CD4-positive, alpha-beta T cell treated with Interleukin-4 for 1 hour (primary cell): Measurements from ENCODE around the gene SAPCD1.

Experiments
- DNase-seq, 2 donors: peaks; one replicate each; pipeline ENCODE4 v3.0.0-alpha.2; 2020 to 2022

The SAPCD1 gene

DNA sequence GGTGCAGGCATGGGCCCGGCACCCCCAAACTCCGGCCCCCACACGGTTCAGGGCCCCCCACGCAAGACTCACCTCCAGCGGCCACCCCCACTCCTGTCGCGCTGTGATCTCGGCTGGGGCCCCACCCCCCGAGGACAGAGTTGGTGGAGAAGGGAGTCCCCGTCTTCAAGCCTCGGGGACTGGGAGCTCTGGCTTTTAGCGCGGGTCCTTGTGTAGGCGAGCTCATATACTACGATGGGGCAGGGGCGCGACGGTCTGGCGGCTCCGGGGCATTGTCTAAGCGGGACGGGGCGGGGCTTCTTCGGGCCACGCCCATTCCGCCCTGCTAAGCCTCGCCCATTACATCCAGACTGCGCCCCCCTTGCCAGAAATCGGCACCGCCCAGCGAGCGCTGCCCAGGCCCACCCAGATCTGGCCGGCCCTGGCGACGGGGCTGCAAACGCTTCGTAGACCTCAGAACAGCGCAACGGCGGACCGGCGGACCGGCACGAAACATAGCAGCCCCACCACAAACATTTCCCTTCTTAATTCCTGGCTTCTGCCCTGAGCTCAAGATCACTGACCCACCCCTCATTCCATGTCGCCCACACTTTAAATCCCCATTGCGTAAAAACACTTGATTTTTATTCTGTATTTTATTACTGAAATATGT lies 32.4 kb upstream of the SAPCD1 start:
- DNase-seq = peak; percentile 74 to 75

DNA sequence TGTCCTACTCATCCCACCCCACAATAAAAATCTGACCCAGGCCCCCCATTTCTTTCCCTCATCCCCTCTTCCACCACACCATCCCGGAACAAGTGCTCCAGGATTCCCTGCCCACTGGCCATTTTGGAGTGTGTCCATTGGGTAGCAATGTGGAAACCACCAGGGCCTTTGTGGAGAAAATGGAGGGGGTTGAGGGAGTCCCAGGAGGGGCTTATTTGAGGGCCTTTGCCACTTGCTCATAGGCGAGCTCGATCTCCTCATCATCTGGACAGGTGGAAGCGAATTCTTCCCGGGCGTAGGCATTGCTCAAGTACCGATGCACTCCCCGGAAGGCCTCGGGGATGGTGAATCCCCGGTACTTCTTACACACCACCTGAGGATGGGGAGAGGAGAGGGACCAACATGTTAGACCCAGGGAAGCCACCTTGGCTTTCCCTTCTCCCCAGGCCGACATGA lies 31.8 kb upstream of the SAPCD1 start:
- DNase-seq = no peak

DNA sequence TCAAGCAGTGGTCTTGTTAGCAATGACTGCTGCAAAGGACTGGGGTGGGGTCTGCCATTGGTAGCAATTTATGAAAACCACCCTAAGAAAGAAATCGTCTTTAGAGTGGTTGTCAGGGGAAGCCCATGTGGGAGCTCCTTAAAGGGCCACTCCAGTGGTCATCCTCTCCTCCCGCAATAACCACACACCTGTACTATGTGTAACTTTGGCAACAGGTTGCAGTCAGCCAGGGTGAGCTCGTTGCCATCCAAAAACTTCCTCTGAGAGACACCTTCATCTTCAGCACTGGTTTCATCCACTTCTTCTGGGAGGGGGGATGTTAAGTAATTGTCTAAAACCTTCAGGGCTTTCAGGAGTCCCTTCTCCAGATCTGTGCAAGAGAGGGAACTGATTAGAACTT lies 30.4 kb upstream of the SAPCD1 start:
- no peak for DNase-seq

DNA sequence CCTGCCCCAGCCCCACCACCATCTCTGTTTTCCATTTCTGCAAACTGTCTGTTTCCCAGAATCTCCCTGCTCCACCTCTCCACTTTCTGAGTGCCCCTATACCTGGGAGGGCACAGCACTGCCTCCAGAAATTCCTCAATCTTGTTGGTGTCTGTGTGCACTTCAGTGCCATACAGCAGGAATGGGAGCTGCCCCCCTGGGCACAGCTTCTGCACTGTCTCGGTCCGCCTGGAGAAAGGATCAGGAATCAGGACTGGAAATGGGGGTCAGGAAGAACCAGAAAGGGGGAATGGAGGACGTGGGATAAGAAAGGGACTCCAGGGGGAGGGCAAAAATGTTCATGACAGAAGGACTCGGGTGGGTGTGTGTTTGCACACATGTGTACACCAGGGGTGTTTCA lies 28.7 kb upstream of the SAPCD1 start:
- no peak for DNase-seq

DNA sequence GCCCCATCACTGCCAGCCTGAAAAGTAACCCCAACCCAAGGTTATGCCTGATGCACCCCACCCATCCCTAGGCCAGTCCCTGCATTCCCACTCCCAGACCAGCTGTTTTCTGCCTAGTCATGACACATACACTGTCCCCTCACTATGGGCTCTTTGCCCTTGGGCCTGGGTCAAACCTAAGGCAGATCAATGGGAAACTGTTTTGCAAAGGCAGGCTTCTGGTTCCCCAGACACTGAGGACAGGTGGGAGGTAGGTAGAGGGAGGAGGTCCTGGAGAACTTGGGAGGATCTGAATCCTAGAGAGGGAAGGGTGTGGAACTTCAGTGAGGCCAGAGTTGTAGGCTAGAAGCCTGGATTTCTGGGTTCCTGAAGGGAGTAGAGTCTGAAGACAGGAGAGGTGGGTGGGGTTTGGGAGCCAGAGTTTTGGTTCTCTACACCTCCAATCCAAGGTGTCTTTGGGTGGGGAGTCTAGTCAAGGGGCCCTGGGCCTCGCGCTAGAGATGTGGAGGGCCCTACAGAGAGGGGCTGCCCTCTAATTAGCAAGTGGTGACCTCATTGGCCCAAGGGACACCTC lies 28.1 kb upstream of the SAPCD1 start:
- no peak for DNase-seq

DNA sequence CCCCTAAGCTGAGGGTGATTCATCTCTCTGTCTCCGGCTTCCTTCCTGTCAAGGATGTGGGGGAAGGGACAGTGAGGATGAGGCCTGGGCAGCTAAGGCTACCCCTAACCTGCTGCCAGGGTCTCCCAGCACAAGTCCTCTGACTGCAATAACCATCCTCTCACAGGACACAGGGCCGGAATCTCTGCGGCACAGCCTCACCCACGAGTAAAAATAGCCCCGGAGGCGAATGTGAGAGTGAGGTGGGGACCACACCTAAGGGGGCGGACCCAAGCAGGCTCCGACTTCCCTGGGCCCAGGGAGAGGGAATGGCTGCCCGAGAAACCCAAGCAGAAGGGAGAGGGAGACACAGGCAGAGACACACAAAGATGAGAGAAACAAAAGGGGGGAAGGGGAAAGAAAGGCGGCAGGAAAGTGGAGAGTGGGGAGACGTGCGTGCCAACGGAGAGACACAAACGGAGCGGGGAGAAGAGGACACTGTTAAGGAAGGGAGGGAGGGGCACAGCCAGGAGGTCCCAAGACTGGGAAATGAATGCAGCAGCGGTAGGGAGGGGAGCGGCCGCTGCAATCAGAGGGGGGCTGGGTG lies 27.5 kb upstream of the SAPCD1 start:
- DNase-seq = peak; percentile 79 to 80

DNA sequence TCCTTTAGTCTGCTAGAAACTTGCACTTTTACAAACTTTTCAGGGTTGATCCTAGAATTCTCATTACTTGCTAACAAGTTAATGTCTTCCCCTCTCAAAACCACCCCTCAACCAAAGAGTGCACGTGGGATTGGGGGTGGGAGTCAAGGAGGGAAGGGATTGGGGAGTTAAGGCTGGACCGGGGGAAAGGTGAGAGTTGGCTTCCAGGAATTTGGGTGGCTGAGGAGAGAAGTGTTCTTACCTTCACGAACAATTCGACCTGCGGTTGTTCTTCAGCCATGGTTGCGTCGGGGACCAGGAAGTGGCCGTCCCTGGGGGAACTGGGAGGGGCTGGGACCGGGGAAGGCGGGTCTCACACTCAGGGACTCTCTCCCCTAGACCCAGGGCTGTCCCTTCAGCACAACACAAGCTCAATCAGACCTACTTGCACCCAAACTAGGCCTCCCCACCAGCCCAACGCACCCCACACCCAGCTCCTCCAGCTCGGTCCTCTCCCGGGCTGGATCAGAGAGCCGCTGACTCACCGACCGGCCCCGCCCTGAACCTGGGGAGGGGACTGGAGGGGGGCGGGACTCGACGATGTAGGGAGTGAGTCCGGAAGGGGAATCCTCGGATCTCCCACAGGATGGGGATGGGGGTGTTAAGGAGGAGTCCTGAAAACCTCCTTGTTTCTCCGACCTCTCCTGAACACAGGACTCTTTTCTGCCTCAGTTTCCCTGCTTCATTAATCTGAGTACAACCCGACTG lies 26.3 kb upstream of the SAPCD1 start, which contains the start of gene CLIC1:
TSS of gene CLIC1 (minus strand) at position 510 of the 747 bp plus-strand sequence. CDS start at position 280, 230 bp downstream.
- peak; percentile 79 to 80 for DNase-seq

DNA sequence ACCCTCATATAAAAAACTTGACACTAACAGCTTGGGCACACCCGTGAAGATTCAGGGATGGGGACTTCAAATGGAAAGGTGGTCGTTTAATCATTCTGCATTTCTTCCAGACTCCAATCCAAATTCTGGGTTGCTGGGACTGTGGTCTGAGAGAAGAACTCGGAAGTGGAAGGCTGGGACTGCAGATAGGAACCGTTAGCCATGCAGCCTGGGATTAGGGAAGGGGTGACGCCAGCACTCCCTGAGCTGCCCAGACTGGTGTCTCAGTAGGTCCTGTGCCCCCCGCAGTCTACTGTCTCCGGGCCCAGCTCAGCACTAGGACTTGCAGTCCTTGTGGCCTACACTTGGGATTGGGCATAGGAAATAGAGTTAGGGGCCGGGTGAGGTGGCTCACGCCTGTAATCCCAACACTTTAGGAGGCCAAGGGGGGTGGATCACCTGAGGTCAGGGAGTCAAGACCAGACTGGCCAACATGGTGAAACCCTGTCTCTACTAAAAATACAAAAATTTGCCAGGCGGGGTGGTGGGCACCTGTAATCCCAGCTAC lies 25.6 kb upstream of the SAPCD1 start:
- no peak for DNase-seq

DNA sequence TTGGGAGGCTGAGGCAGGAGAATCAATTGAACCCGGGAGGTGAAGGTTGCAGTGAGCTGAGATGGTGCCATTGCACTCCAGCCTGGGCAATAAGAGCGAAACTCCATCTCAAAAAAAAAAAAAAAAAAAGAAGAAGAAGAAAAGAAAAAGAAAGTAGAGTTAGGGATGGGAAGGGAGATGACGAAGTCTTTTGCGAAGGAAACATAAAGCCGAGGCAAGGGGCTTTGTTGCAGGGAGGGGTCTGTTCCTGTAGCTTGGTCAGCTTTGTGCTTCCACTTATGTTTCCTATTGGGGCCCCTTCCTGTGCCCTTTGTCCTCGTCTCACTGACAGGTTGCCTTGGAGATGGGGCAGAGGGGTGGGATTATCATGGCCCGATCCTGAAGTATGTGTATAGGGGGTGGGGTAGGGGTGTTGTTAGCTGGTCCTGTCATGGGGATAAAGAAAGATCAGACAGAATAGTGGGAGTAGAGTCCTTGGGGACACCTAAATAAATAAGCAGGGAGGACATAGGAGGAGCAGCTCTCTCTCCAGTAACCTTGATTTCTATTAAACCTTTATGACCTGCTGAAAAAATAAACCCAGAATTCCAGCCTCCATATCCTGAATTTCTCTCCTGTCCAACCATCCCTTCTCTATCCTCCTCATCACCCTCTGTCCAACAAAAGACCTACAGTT lies 25.0 kb upstream of the SAPCD1 start:
- peak in 1 of 2 donors; percentile 33 for DNase-seq

DNA sequence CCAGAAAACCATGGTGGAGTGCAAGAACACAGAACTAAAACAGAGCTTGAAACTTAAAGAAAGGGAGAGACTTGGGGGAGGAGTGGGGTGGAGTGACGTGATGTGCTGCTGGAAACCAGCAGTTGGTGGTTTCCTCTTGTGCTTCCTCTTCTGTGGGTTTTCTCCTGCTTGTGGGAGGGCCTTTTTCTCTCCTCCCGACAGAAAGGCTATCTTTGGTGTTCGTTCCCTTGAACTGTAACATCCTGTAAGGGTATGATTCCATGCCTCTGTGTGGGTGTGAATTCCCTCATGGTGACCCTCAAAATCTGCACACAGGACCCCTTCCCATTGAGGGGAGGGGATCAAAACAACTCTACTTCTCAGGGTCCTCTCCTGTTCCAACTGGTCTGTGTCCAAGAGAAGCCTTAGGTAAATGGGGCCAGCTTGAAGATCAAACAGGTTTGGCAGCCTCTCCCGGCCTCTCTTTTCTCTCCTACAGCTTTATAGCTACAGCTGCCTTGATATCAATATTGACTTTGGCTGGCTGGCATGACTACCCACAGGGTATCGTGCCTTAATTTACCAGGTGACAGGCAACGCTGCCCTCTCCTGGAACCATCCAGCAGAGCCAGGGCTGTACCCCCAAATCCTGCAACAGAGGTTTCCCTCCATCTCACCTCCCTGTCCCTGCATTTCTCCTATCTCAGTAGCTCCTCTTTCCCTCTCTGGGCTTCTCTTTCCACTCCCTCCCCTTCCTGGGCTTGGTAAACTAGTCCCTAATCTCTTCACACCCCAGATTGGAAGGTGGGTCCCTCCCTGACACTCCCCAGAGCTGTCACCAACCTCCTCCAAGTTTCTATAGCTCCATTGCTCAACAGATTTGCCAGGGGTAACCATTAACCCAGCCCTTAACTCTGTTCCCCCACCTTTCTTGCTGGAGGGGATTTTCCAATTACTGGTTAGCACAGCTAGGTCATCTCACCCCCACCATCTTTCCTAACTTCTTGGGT lies 24.2 kb upstream of the SAPCD1 start:
- DNase-seq = peak; percentile 83 to 84

DNA sequence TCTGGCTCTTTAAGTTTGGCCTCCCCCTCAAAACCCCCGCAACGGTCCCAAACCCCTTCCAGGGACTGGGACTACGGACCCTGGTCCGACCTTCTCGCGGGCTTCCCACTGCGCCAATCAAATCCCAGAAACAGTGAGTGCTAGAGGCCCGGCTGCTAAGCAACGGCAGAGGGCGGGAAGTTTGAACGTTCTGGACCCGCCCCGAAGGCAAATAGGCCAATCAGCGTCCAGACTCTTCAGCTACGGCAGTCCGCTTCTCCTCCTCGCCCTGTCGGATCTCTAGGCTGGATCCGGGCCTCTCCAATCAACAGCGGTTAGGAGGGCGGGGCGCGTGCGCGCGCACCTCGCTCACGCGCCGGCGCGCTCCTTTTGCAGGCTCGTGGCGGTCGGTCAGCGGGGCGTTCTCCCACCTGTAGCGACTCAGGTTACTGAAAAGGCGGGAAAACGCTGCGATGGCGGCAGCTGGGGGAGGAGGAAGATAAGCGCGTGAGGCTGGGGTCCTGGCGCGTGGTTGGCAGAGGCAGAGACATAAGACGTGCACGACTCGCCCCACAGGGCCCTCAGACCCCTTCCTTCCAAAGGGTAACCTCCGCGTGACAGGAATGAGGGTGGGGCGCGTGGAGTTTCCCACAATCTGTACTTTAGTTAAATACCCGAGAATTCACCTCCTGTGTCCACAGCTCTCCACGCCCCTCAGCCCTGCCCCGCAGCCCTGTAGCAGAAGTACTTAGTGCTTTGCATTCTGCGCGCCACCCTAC lies 22.6 kb upstream of the SAPCD1 start, which contains the start of gene MSH5:
TSS of gene MSH5 (plus strand) at position 367 of the 758 bp plus-strand sequence. CDS start 462 bp downstream, outside the sequence.
- DNase-seq = peak; percentile 97 to 98

DNA sequence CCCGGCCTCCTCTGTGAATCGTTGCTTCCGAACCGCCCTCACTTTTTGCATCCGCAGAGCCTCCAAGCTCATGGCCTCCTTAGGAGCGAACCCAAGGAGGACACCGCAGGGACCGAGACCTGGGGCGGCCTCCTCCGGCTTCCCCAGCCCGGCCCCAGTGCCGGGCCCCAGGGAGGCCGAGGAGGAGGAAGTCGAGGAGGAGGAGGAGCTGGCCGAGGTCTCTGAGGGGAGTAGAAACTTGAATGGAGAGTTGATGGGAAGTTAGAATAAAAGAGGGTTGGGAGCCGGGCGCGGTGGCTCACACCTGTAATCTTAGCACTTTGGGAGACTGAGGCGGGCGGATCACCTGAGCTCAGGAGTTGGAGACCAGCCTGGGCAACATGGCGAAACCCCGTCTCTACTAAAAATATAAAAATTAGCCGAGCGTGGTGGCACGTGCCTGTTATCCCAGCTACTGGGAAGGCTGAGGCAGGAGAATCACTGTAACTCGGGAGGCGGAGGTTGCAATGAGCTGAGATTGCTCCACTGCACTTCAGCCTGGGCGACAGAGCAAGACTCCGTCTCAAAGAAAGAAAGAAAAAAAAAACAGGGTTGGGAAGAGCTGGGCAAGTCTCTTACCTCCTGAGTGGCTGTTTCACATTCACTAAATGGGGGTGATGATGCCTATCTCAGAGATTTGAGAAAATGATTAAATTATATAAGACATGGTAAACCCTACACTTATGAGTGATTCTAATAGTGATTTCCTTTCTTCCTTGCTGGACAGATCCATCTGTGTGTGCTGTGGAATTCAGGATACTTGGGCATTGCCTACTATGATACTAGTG lies 21.8 kb upstream of the SAPCD1 start:
- no peak for DNase-seq

DNA sequence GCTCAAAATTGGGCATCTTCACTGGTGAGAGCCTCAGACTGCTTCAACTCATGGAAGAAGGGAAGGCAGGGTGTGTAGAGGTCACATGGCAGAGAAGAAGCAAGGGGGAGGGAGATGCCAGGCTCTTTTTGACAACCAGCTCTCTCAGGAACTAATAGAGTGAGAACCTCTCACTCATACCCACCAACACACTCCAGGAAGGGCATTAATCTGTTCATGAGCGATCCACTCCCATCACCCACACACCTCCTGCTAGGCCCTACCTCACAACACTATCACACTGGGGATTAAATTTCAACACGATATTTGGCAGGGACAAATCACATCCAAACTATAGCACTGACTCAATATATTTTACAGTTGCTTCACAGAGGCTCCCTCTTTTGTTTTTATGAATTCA lies 20.6 kb upstream of the SAPCD1 start:
- no peak for DNase-seq

DNA sequence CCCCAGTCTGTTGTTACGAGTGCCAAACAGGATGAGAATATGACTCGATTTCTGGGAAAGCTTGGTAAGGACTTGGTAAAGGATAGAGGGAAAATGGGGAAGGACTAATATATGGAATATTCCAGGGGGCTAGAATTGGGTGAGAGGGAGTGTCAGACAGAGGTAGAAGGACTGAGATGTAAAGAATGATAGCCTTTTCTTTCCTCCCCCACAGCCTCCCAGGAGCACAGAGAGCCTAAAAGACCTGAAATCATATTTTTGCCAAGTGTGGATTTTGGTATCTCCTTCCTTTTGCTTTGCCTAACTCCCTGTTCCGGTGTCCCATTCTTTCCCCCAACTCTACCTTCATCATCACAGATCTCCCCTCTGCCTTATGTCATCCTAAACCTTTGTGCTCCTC lies 19.6 kb upstream of the SAPCD1 start:
- no peak for DNase-seq

DNA sequence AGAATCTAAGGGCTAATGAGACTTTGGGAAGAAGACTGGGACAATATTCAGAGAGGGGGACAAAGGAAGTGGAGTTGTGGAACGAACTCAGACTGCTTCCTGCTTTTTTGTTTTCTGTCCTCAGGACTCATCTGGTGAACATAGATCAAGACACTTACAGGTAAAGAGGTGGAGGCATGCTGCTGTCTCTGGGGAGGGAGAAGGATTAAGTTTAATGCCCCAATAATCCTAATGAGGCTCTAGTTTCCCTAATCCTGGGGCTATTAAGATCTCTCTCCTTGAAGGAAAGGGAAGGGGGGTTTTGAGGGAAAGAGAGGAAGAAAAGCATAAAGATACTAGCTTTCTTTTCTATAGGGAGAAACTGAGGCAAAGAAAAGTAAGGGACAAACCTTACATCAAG lies 18.0 kb upstream of the SAPCD1 start:
- no peak for DNase-seq

DNA sequence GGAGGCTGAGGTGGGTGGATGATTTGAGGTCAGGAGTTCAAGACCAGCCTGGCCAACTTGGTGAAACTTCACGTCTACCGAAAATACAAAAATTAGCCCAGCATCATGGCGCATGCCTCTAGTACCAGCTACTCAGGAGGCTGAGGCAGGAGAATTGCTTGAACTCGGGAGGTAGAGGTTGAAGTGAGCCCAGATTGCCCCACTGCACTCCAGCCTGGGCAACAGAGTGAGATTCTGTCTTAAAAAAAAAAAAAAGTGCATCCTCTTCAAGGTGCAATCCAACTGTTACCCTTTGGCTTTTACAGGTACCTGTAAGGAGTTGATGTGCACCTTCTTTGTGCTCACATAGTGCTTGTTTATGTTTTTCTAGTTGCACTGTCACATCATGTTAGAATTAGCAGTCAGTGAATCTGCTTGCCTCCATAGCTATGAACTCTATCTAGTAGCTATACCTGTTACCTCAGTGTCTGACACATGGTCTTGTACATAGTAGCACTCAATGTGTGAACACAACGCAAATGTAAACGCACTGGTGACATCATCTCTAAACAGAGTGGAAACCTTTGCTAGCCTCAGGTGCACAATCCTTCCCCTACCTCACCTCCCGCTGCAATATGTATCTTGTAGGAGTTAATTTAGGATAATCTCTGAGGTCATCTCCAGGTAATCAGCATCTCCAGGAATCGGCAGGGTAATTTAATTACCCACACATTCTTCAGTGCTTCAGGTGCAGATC lies 13.0 kb upstream of the SAPCD1 start:
- DNase-seq = no peak

DNA sequence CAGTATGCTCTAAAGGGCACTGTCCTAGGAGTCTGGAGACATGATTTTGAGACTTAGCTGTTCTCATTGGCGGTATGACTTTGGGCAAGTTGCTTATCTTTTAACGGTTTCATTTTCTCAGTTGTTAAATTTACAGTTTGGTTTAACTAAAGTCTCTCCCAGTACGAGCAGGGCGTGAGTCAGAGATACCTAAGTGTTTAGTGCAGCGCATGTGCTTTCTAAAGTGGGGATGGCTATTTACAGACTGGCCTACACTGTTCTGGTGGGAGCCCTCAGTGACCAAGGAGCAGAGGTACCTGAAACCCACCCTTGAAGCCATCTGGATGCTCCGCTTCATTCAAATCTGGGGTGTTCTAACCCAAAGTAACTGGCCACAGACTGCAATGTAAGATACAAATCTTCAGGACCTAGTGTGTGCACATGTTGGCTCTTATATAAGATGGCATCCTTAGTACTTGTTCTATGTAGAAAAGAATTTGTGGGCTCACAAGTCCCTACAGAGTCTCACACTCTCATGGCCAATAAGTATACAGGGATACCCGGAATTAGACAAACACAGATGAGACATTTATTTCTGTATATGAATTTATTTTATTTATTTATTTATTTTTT lies 11.9 kb upstream of the SAPCD1 start:
- DNase-seq = no peak

DNA sequence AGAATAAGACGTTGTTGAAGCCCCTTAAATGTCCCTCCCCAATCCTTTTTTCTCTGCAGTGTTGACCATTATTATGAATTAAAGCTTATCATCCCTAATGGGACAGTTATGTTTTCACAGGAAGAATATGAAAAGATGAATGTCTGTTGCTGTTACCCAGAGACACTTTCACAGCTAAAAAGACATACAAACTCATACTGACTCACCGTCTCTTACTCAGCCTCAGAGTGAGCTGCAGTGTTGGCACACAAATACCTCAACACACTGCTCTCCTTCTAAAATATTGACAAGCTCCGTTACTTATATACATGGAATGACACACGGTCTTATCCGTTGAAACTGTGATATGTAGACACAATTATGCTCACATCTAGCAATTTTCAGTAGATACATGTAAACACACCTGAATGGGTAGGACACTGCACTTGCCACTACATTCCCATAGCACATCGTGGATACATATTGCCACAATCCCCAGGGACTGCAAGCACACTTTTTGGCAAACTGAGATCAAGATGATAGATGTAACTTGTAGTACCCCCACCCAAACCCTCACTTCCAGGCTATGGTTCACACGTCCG lies 9.6 kb upstream of the SAPCD1 start:
- no peak for DNase-seq
